PC-9 (cell line): Measurements from ENCODE around the gene ZNF625. TPM values are rescaled to one million over a fixed set of nuclear protein-coding genes. Genes with fewer than 3 reads are reported as not detected.

Experiments used
- BruUV-seq: library from RNA; stranded (reverse); fragments of 400-500 nt; replicated peaks from 2 replicates; lab custom pipeline; 2021; lab: Mats Ljungman, UMichigan
- CTCF ChIA-PET: fragments of 300-600 bp; sonication (Branson Sonifier 250); formaldehyde crosslinking; loops from one replicate; lab custom pipeline; 2022; ENCODE audit warnings: antibody characterized with exemption; lab: Charles Lee
- POLR2A ChIA-PET: fragments of 300-600 bp; sonication (Branson Sonifier 250); formaldehyde crosslinking; loops from one replicate; lab custom pipeline; 2022; ENCODE audit warnings: antibody characterized with exemption; ENCODE audit not compliant: unreplicated experiment; lab: Charles Lee
- DNase-seq, 2 experiments: peaks; one replicate each; pipeline versions ENCODE4 v3.0.0 to v3.0.0-alpha.2; 2015 to 2022; ENCODE audit warnings: mixed read lengths in 1 of 2
- H2AFZ ChIP-seq: fragments of 200-600 bp; sonication (generic); 2 replicates; pipeline ENCODE4 v1.8.1; 2017; ENCODE audit warnings: antibody characterized with exemption
- H3F3A ChIP-seq: fragments of 200-600 bp; sonication (generic); 2 replicates; pipeline ENCODE4 v1.8.1; 2017; ENCODE audit warnings: antibody characterized with exemption, mild to moderate bottlenecking, low read depth; ENCODE audit not compliant: insufficient read depth
- H3K27ac ChIP-seq: fragments of 200-600 bp; sonication (generic); 2 replicates; pipeline ENCODE4 v1.6.1; 2016; ENCODE audit warnings: mixed run types
- H3K27me3 ChIP-seq: fragments of 200-600 bp; sonication (generic); 2 replicates; pipeline ENCODE4 v1.6.1; 2016; ENCODE audit warnings: low read depth, mixed run types; ENCODE audit not compliant: insufficient read depth
- H3K36me3 ChIP-seq: fragments of 200-600 bp; sonication (generic); 2 replicates; pipeline ENCODE4 v1.6.1; 2016; ENCODE audit warnings: low read depth, mixed run types
- H3K4me1 ChIP-seq: fragments of 200-600 bp; sonication (generic); replicated peaks from 2 replicates; pipeline ENCODE4 v1.6.1; 2016; ENCODE audit warnings: mixed run types; ENCODE audit not compliant: insufficient read depth
- H3K4me2 ChIP-seq: fragments of 200-600 bp; sonication (generic); 2 replicates; pipeline ENCODE4 v1.6.1; 2017; ENCODE audit warnings: mixed run types
- H3K4me3 ChIP-seq: fragments of 200-600 bp; sonication (generic); 2 replicates; pipeline ENCODE4 v1.6.1; 2016; ENCODE audit warnings: mixed run types
- H3K79me2 ChIP-seq: fragments of 200-600 bp; sonication (generic); 2 replicates; pipeline ENCODE4 v1.6.1; 2017; ENCODE audit warnings: low read depth, mixed run types
- H3K9me2 ChIP-seq: fragments of 200-600 bp; sonication (generic); 2 replicates; pipeline ENCODE4 v1.8.1; 2017; ENCODE audit warnings: mild to moderate bottlenecking; ENCODE audit not compliant: insufficient read depth
- H3K9me3 ChIP-seq: fragments of 200-600 bp; sonication (generic); 2 replicates; pipeline ENCODE4 v1.8.1; 2016; ENCODE audit warnings: low read depth; ENCODE audit not compliant: insufficient read depth
- H4K20me1 ChIP-seq: fragments of 200-600 bp; sonication (generic); 2 replicates; pipeline ENCODE4 v1.8.1; 2017; ENCODE audit not compliant: insufficient read depth
- CTCF ChIP-seq: fragments of 200-600 bp; sonication (generic); conservative IDR thresholded peaks from 2 replicates; pipeline ENCODE4 v1.6.1; 2017; ENCODE audit warnings: mixed run types, antibody characterized with exemption, mild to moderate bottlenecking, moderate library complexity
- EZH2 ChIP-seq: fragments of 200-600 bp; sonication (generic); IDR thresholded peaks from 2 replicates; pipeline ENCODE4 v1.8.0; 2017; ENCODE audit warnings: antibody characterized with exemption, low read depth
- intact Hi-C: fragments of 100-400 bp; cut with micrococcal nuclease; formaldehyde crosslinking; loops from one replicate; pipeline ENCODE4 v1.10.0; 2022; ENCODE audit not compliant: unreplicated experiment
- total RNA-seq: library from RNA; stranded (reverse); gene quantifications from 2 replicates; pipeline ENCODE4 v1.2.3, GENCODE V29; 2021

ZNF625 gene
- total RNA-seq, 1 experiment from 2014 or later = 6.4 TPM

- Histone ChIP-seq H3K9me3 (no peaks in the 10 kb centered on the region), H4K20me1 (no peaks in the 10 kb centered on the region), H3K27me3 (no peaks in the 10 kb centered on the region), H3K4me3 (no peak overlapping the region), H2AFZ (no peak overlapping the region), H3F3A (peaks cover 9% of the 10 kb centered on the region; the same call in 1 of the 2 replicates), H3K27ac (no peak overlapping the region), H3K4me1 (peaks cover 17% of the 10 kb centered on the region), H3K79me2 (peaks cover 15% of the 10 kb centered on the region), H3K36me3 (no peaks in the 10 kb centered on the region; the same call in 1 of the 2 replicates), H3K4me2 (no peak overlapping the region), H3K9me2 (no peaks in the 10 kb centered on the region)
- POLR2A ChIA-PET = no interaction called here
- CTCF ChIA-PET = no interaction called here
- no TSS peak for BruUV-seq
- intact Hi-C loops = no loop called here
- no peak for DNase-seq
- TF ChIP-seq EZH2 = no peak
- TF ChIP-seq CTCF = no peak
Measured at GRCh38 chr19:12159773-12160414, 3.4 kb upstream of the ZNF625 start.

- H3K27ac ChIP-seq = no peak overlapping the region
- H3F3A ChIP-seq = no peaks in the 10 kb centered on the region
- intact Hi-C loops = no loop called here
- H3K27me3 ChIP-seq = no peaks in the 10 kb centered on the region
- BruUV-seq = TSS peak; percentile 31
- peaks cover 3% of the 10 kb centered on the region; the same call in 1 of the 2 replicates for H3K36me3 ChIP-seq
- no peaks in the 10 kb centered on the region; the same call in 1 of the 2 replicates for H3K9me3 ChIP-seq
- ChIA-PET POLR2A (no interaction called here), CTCF (no interaction called here)
- no peak for DNase-seq
- 0 out of 2 replicates have a peak, but pooled peaks cover 4% of the 10 kb centered on the region for H3K79me2 ChIP-seq
- no peaks in the 10 kb centered on the region for H4K20me1 ChIP-seq
- peaks cover 5% of the 10 kb centered on the region; the same call in 1 of the 2 replicates for H3K4me1 ChIP-seq
- H3K4me3 ChIP-seq = peak overlapping the region; percentile 63
- peak overlapping the region; percentile 86 for H3K4me2 ChIP-seq
- peak overlapping the region; percentile 82; the same call in 1 of the 2 replicates for H2AFZ ChIP-seq
- no peak for TF ChIP-seq CTCF
- no peak for TF ChIP-seq EZH2
- no peaks in the 10 kb centered on the region for H3K9me2 ChIP-seq
Measured at GRCh38 chr19:12155324-12155860, 1.1 kb downstream of the ZNF625 start.

- no TSS peak for BruUV-seq
- Histone ChIP-seq H3K4me2 (no peak overlapping the region), H3F3A (peaks cover 12% of the 10 kb centered on the region), H3K79me2 (no peaks in the 10 kb centered on the region), H2AFZ (no peak overlapping the region), H3K9me3 (peaks cover 38% of the 10 kb centered on the region), H4K20me1 (no peaks in the 10 kb centered on the region), H3K27me3 (no peaks in the 10 kb centered on the region), H3K36me3 (peaks cover 28% of the 10 kb centered on the region), H3K27ac (no peak overlapping the region), H3K9me2 (no peaks in the 10 kb centered on the region), H3K4me1 (peaks cover 8% of the 10 kb centered on the region; the same call in 1 of the 2 replicates), H3K4me3 (no peak overlapping the region)
- no peak for DNase-seq
- ChIA-PET CTCF (interaction anchor here (0.5 kb wide), 1 partner anchor 490 kb away, joined by 5 read pairs; no protein-coding TSS in a partner anchor), POLR2A (interaction anchor here (0.6 kb wide), 1 partner anchor 256 kb away, joined by 21 read pairs; the partner anchor contains the start of gene ZNF799)
- intact Hi-C loops = no loop called here
- TF ChIP-seq EZH2 (no peak), CTCF (no peak)
Measured at GRCh38 chr19:12145348-12145747, 11.2 kb downstream of the ZNF625 start.
